SK-N-MC (cell line): ENCODE data around the gene MIPEP.

Experiments
- DNase-seq: peaks from one replicate; pipeline ENCODE4 v3.0.0-alpha.2; 2011; ENCODE audit warnings: low read depth, low spot score
- H3K27ac ChIP-seq: fragments of 200-600 bp; sonication (generic); 2 replicates; pipeline ENCODE4 v1.5.1; 2016; ENCODE audit warnings: mixed run types
- H3K36me3 ChIP-seq: fragments of 200-600 bp; sonication (generic); 2 replicates; pipeline ENCODE4 v1.6.1; 2017; ENCODE audit warnings: antibody characterized with exemption, low read length, mixed read lengths; ENCODE audit not compliant: insufficient read depth
- H3K4me3 ChIP-seq: fragments of 200-600 bp; sonication (generic); 2 replicates; pipeline ENCODE4 v1.5.1; 2016
- H3K9ac ChIP-seq: fragments of 200-600 bp; sonication (generic); 2 replicates; pipeline ENCODE4 v1.8.0; 2017; ENCODE audit warnings: mixed run types, mixed read lengths; ENCODE audit not compliant: insufficient read length
- H3K9me3 ChIP-seq: fragments of 200-600 bp; sonication (generic); 2 replicates; pipeline ENCODE4 v1.6.1; 2017; ENCODE audit warnings: low read depth, mild to moderate bottlenecking, antibody characterized with exemption, low read length, moderate library complexity, mixed read lengths
- EZH2 ChIP-seq: fragments of 200-600 bp; sonication (generic); IDR thresholded peaks from one replicate; pipeline ENCODE4 v1.6.1; 2017; ENCODE audit warnings: antibody characterized with exemption
- FOXP2 ChIP-seq: optimal IDR thresholded peaks from 2 replicates; pipeline ENCODE3; 2011; ENCODE audit warnings: mild to moderate bottlenecking, moderate library complexity; ENCODE audit not compliant: insufficient read depth; ENCODE audit errors: extremely low read length, control extremely low read depth
- POLR2AphosphoS5 ChIP-seq: IDR thresholded peaks from 2 replicates; pipeline ENCODE4 v1.6.1; 2012; ENCODE audit warnings: mild to moderate bottlenecking, low read depth, low read length, borderline replicate concordance

Gene MIPEP

DNA sequence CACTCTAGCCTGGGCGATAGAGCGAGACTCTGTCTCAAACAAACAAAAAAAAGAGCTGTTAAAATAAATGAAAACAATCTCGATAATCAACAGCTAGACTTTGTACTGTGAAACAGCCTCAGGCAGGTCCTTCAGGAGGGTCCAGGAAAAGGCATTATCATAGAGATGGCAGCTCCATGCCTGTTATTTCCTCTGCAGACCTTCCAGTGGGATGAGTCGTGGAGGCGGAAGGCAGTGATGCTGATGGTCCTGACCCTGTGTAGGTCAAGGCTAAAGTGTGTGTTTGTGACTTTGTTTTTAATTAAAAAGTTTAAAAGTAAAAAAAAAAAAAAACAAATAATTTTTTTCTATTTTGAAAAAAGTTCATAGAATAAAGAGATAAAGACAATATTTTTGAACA is 201.6 kb downstream of the MIPEP start:
- Histone ChIP-seq H3K9me3 (no peaks in the 10 kb centered on the region), H3K4me3 (no peak overlapping the region), H3K9ac (no peak overlapping the region), H3K36me3 (no peaks in the 10 kb centered on the region), H3K27ac (no peak overlapping the region)
- TF ChIP-seq FOXP2: no peak
- TF ChIP-seq POLR2AphosphoS5: no peak
- TF ChIP-seq EZH2: no peak
- no peak for DNase-seq

DNA sequence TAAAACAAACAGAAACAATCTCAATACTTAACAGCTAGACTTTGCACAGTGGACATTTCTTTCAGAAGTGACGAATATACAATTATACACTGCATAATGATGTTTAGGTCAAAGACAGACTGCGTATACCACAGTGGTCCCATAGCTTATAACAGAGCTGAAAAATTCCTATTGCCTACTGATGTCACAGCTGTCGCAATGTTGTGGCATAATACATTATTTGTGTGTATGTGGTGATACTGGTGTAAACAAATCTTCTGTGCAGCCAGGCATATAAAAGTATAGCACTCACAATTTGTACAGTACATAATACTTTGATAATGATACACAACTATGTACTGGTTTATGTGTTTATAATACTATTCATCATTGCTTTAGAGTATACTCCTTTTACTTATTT is 202.3 kb downstream of the MIPEP start:
- Histone ChIP-seq H3K36me3 (no peaks in the 10 kb centered on the region), H3K4me3 (no peak overlapping the region), H3K9ac (no peak overlapping the region), H3K27ac (no peak overlapping the region), H3K9me3 (no peaks in the 10 kb centered on the region)
- no peak for DNase-seq
- no peak for TF ChIP-seq EZH2
- no peak for TF ChIP-seq POLR2AphosphoS5
- no peak for TF ChIP-seq FOXP2

DNA sequence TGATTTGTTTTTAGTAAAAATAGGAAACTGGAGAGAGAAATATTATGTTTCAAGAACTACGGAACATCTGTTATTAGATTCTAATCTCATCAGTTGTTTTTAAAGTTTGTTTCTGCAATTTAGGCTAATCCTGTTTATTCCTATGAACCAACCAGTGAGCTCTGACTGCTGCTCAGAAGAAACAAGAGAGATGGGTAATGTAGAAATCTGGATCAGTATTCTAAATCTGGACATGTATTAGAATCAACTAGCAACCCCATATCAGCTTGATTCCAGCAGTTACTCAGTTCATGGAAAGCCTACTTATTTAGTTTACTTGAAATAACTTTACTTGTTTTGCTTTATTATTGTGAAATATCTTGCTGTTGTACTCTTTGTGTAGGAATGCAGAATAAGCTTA is 203.8 kb downstream of the MIPEP start:
- Histone ChIP-seq H3K36me3 (no peaks in the 10 kb centered on the region), H3K9me3 (no peaks in the 10 kb centered on the region), H3K9ac (no peak overlapping the region), H3K4me3 (no peak overlapping the region), H3K27ac (no peak overlapping the region)
- TF ChIP-seq EZH2 (no peak), POLR2AphosphoS5 (no peak), FOXP2 (no peak)
- DNase-seq: no peak

DNA sequence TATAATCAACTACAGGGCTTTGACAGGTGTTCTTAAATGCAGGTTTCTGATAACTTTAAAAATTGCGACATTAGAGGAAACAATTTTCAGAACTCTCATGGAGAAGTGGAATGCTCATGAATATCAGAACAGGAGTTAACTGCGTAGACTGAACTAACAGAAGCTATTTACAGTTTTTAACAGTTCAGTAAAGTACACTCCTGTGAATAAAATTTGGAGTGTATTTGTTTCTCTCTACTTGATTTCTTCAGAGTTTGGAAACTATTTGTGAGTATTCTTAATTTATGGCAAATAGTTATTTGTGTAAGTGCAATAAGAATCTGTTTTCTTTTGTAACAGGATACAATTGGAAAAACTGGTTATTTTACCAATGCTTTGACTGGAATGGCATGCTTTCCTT is 204.6 kb downstream of the MIPEP start:
- no peak overlapping the region for H3K27ac ChIP-seq
- DNase-seq: no peak
- no peak overlapping the region for H3K9ac ChIP-seq
- no peaks in the 10 kb centered on the region for H3K36me3 ChIP-seq
- TF ChIP-seq EZH2: no peak
- no peak for TF ChIP-seq FOXP2
- TF ChIP-seq POLR2AphosphoS5: no peak
- no peaks in the 10 kb centered on the region for H3K9me3 ChIP-seq
- no peak overlapping the region for H3K4me3 ChIP-seq

DNA sequence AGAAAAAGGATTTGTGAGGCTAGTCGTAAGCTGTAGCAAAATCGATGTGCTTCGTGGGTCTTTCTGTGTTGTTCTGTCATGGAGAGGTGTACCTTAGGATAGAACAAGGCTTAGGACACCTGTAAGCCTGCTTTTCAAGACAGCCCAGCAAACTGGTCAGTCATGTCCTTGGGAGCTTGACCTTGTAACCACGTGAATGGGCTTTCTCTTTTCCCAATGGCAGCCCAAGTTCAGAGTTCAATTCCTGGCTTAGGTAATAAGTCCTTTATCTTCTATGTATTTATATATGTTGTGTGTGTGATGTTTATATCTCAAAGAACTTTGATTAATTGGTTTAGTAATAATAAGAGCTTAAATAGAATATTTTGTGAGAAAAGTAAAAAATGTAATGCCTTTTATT is 206.1 kb downstream of the MIPEP start:
- TF ChIP-seq EZH2: no peak
- H3K9ac ChIP-seq: no peak overlapping the region

DNA sequence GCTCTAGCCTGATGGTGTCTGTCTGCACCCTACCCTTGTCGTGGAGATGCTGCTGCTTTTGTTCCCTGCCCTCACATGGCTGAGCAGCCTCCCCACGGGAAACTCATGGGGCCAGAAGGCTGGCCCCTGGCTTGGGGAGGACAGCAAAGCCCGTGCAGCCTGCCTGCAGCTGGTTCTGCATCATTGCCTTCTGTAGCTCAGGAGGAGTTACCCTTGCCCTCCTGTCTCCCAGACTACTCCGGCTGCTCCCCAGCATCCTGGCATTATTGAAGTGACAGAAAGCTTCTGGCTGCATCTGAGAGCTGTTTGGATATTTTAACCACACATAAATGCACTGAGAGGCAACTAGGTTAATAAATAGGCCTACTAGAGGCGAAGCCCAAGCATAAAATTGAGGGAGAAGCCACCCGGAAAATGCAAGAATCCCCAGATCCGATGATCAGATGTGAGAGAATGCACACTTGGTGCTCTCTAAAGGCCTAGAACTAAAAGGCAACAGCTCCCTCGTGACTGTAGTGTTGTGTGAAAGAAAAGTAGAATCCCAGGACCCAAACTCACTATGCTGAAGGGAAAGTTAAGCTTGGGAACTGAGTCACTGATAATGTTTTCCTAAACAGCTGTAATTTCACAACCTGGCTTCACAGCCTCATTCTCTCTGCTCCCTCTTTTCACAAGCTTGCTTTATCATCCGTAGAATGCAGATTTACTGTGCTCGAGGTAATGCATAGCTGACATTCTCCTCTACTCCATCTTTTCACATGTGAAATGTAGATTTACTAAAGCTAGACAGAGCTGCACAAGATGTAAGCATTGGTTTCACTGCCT is 208.1 kb downstream of the MIPEP start:
- H3K27ac ChIP-seq: no peak overlapping the region
- no peak overlapping the region for H3K4me3 ChIP-seq
- TF ChIP-seq FOXP2: no peak
- TF ChIP-seq POLR2AphosphoS5: no peak
- no peak for TF ChIP-seq EZH2
- H3K9ac ChIP-seq: no peak overlapping the region
- H3K9me3 ChIP-seq: no peaks in the 10 kb centered on the region
- H3K36me3 ChIP-seq: no peaks in the 10 kb centered on the region
- DNase-seq: no peak

More for the DNA sequence above, 206.1 kb downstream of the MIPEP start:
- DNase-seq: no peak
- Histone ChIP-seq H3K27ac (no peak overlapping the region), H3K4me3 (no peak overlapping the region), H3K36me3 (no peaks in the 10 kb centered on the region), H3K9me3 (no peaks in the 10 kb centered on the region)
